ENCODE measurements around the gene PPFIBP2. TPM values are rescaled to one million over a fixed set of nuclear protein-coding genes. Genes with fewer than 3 reads are reported as not detected.

PPFIBP2 gene
- total and polyA plus RNA-seq, 2 donors (not counting 1 experiment from before 2014, with no cell fraction given): 22.3 to 175 TPM

DNA sequence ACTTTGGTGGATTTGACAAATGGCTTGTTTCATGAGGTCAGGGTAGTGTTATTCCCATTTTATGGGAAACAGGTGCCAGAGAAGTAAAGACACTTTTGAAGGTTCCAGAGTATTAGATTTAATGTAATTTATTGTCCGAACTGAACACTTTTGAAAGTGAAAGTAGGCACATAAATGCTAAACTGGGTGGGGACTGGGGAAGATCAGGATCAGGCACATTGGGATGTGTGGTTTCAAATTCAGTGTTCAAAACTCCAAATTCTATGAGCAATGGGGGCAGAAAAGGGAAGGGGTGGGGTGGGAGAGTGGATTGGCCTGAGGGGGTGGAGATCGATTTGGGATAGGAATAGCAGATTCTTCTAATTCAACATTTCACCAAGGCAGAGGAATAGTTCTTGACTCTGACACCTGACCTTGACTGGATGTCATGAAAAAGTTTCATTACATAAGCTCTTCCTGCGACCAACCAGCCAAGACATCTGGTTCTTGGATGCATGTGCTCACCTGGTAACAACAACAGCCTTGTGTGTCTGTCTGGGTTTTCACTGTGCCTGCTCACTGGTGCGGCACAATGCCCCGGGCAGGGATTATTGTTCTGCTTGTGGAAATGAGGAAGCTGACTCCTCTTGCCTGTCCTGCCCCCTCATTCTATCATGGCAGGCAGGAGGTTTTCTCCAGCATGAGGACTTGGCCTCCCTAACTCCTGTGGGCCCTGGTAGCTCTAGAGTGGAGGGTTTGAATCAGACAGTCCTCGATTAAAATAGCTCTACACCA is 10.8 kb downstream of the PPFIBP2 start:
- peak; percentile 63 for DNase-seq
- H4K20me1 ChIP-seq (ENCODE audit: control insufficient read depth, insufficient read depth, low read length, poor library complexity, severe bottlenecking): peaks cover 22% of the 10 kb centered on the region
- peaks cover 66 to 83% of the 10 kb centered on the region in 2 donors for H3K4me1 ChIP-seq (ENCODE audit: control insufficient read depth in 2 of 2, insufficient read depth in 2 of 2, low read length in 2 of 2)
- Mint-ChIP-seq H3K4me3 (peak overlapping the region; percentile 49), H3K27me3 (no peaks in the 10 kb centered on the region), H3K4me1 (peaks cover 38% of the 10 kb centered on the region), H3K9me3 (ENCODE audit: insufficient read depth) (no peaks in the 10 kb centered on the region), H3K27ac (peak overlapping the region; percentile 83)
- H3K4me2 ChIP-seq (replicated peaks; ENCODE audit: low read depth, low read length, poor library complexity, severe bottlenecking): peak overlapping the region; percentile 11
- peaks cover 79% of the 10 kb centered on the region for H3K79me2 ChIP-seq (ENCODE audit: control insufficient read depth, insufficient read depth, low read length)
- no peaks in the 10 kb centered on the region for H3K27me3 ChIP-seq (replicated peaks in 1 of 4; ENCODE audit: control extremely low read depth in 1 of 4, control insufficient read depth in 3 of 4, insufficient read depth in 4 of 4, low read length in 3 of 4)
- H3K36me3 ChIP-seq (replicated peaks in 1 of 2; ENCODE audit: control extremely low read depth in 1 of 2, control insufficient read depth in 1 of 2, extremely low read depth in 1 of 2, insufficient read depth in 2 of 2, low read length in 1 of 2): no peaks in the 10 kb centered on the region
- H2AFZ ChIP-seq (ENCODE audit: insufficient read depth, low read depth, low read length, poor library complexity, severe bottlenecking): no peak overlapping the region
- WGBS (ENCODE audit: insufficient coverage): 95% methylated on average over 2 of the region's 6 CpGs
- no peak for ATAC-seq (ENCODE audit: low read depth)
- POLR2A ChIA-PET: interaction anchor here (1.0 kb wide), 1 partner anchor 12 kb away, joined by 3 read pairs; the partner anchor contains the start of gene PPFIBP2
- CTCF ChIA-PET: interaction anchor here (1.3 to 1.4 kb wide), 2 partner anchors 23 to 141 kb away, joined by 3 to 4 read pairs; no protein-coding TSS in a partner anchor
- no peaks in the 10 kb centered on the region for H3K9me3 ChIP-seq (ENCODE audit: control extremely low read depth in 1 of 3, control insufficient read depth in 2 of 3, insufficient read depth in 1 of 3, low read length in 2 of 3)
- intact Hi-C loops (cut with micrococcal nuclease): loop anchor here (10.0 kb wide), 1 partner anchor 170 kb away; no protein-coding TSS in a partner anchor
- no peak overlapping the region for H3K27ac ChIP-seq (ENCODE audit: low read length in 2 of 2)
- TF ChIP-seq EZH2 (IDR thresholded peaks at IDR 0.05; ENCODE audit: borderline replicate concordance, insufficient read depth, low read depth, low read length, poor library complexity, severe bottlenecking) (no peak), CTCF (IDR thresholded peaks at IDR 0.05) (no peak)
- no peak overlapping the region for H3K4me3 ChIP-seq (ENCODE audit: control extremely low read depth in 1 of 5, extremely low read depth in 1 of 5, insufficient read depth in 1 of 5, low read depth in 2 of 5, low read length in 4 of 5)
- H3K9ac ChIP-seq (ENCODE audit: low read length): no peak overlapping the region

- ATAC-seq (ENCODE audit: low read depth) (no peak), DNase-seq (no peak)
- H3K4me2 ChIP-seq (replicated peaks; ENCODE audit: low read depth, low read length, poor library complexity, severe bottlenecking): no peak overlapping the region
- H2AFZ ChIP-seq (ENCODE audit: insufficient read depth, low read depth, low read length, poor library complexity, severe bottlenecking): no peak overlapping the region
- Mint-ChIP-seq H3K9me3 (ENCODE audit: insufficient read depth) (no peaks in the 10 kb centered on the region), H3K27me3 (no peaks in the 10 kb centered on the region), H3K4me1 (peaks cover 45% of the 10 kb centered on the region), H3K4me3 (no peak overlapping the region), H3K27ac (no peak overlapping the region)
- ChIA-PET CTCF (interaction anchor here (1.4 to 1.9 kb wide), 2 partner anchors 12 to 140 kb away, joined by 3 to 7 read pairs; partner anchors contain the start of gene PPFIBP2), POLR2A (interaction anchor here (1.0 kb wide), 1 partner anchor 12 kb away, joined by 3 read pairs; the partner anchor contains the start of gene PPFIBP2)
- H3K79me2 ChIP-seq (ENCODE audit: control insufficient read depth, insufficient read depth, low read length): peaks cover 87% of the 10 kb centered on the region
- WGBS (ENCODE audit: insufficient coverage): 100% methylated on average over 3 of the region's 4 CpGs
- no peaks in the 10 kb centered on the region for H3K36me3 ChIP-seq (replicated peaks in 1 of 2; ENCODE audit: control extremely low read depth in 1 of 2, control insufficient read depth in 1 of 2, extremely low read depth in 1 of 2, insufficient read depth in 2 of 2, low read length in 1 of 2)
- H3K4me3 ChIP-seq (ENCODE audit: control extremely low read depth in 1 of 5, extremely low read depth in 1 of 5, insufficient read depth in 1 of 5, low read depth in 2 of 5, low read length in 4 of 5): no peak overlapping the region
- no peaks in the 10 kb centered on the region for H3K9me3 ChIP-seq (ENCODE audit: control extremely low read depth in 1 of 3, control insufficient read depth in 2 of 3, insufficient read depth in 1 of 3, low read length in 2 of 3)
- H3K9ac ChIP-seq (ENCODE audit: low read length): no peak overlapping the region
- no peaks in the 10 kb centered on the region for H3K27me3 ChIP-seq (replicated peaks in 1 of 4; ENCODE audit: control extremely low read depth in 1 of 4, control insufficient read depth in 3 of 4, insufficient read depth in 4 of 4, low read length in 3 of 4)
- intact Hi-C loops (cut with micrococcal nuclease): loop anchor here (10.0 kb wide), 1 partner anchor 171 kb away; no protein-coding TSS in a partner anchor
- no peak overlapping the region for H3K27ac ChIP-seq (ENCODE audit: low read length in 2 of 2)
- no peak for TF ChIP-seq EZH2 (IDR thresholded peaks at IDR 0.05; ENCODE audit: borderline replicate concordance, insufficient read depth, low read depth, low read length, poor library complexity, severe bottlenecking)
- no peak for TF ChIP-seq CTCF (IDR thresholded peaks at IDR 0.05)
- peaks cover 22% of the 10 kb centered on the region for H4K20me1 ChIP-seq (ENCODE audit: control insufficient read depth, insufficient read depth, low read length, poor library complexity, severe bottlenecking)
- peaks cover 58 to 75% of the 10 kb centered on the region in 2 donors for H3K4me1 ChIP-seq (ENCODE audit: control insufficient read depth in 2 of 2, insufficient read depth in 2 of 2, low read length in 2 of 2)
Measured at GRCh38 chr11:7525424-7525823, 11.6 kb downstream of the PPFIBP2 start.

All from B cell (primary cell).